Heart right ventricle (tissue), 16 donors: Measurements from ENCODE around the gene TLR2. TPM values are rescaled to one million over a fixed set of nuclear protein-coding genes. Genes with fewer than 3 reads are reported as not detected.

Source experiments
- ATAC-seq, 8 donors: fragments of 200-7000 bp; cut with Tn5 transposase; one replicate each; pipeline ENCODE4 v1.9.1; 2020; ENCODE audit warnings: mild to moderate bottlenecking in 8 of 8, moderate library complexity in 8 of 8, moderate number of reproducible peaks in 1 of 8
- DNase-seq, 2 donors: peaks; one replicate each; pipeline ENCODE4 v3.0.0-alpha.2; 2020
- H3K27ac ChIP-seq, 10 donors: fragments of 200-600 bp; sonication (generic) in 2 of 10; one replicate each; pipeline versions ENCODE4 v1.5.0 to v1.8.0; 2020 to 2022; ENCODE audit warnings: mild to moderate bottlenecking in 3 of 10
- H3K27me3 ChIP-seq, 7 donors: fragments of 200-600 bp; one replicate each; pipeline ENCODE4 v1.8.0; 2021 to 2022; ENCODE audit warnings: mild to moderate bottlenecking in 2 of 7
- H3K36me3 ChIP-seq, 9 donors: fragments of 200-600 bp; sonication (generic) in 1 of 9; one replicate each; pipeline versions ENCODE4 v1.5.0 to v1.8.0; 2020 to 2022; ENCODE audit warnings: mild to moderate bottlenecking in 2 of 9
- H3K4me1 ChIP-seq, 9 donors: fragments of 200-600 bp; sonication (generic) in 1 of 9; one replicate each; pipeline versions ENCODE4 v1.5.0 to v1.8.0; 2020 to 2022; ENCODE audit warnings: mild to moderate bottlenecking in 4 of 9
- H3K4me3 ChIP-seq, 10 donors: fragments of 200-600 bp; sonication (generic) in 2 of 10; one replicate each; pipeline versions ENCODE4 v1.5.0 to v1.8.0; 2020 to 2022; ENCODE audit warnings: mild to moderate bottlenecking in 7 of 10, moderate library complexity in 2 of 10
- H3K9me3 ChIP-seq, 11 donors: fragments of 200-600 bp in 10 of 11; sonication (generic) in 2 of 11; one replicate each; pipeline versions ENCODE4 v1.5.0 to v1.8.0; 2013 to 2022; ENCODE audit warnings: mild to moderate bottlenecking in 2 of 11, control low read depth in 1 of 11, moderate library complexity in 1 of 11
- CTCF ChIP-seq, 9 donors: fragments of 200-600 bp; sonication (generic) in 2 of 9; IDR thresholded peaks; one replicate each; pipeline versions ENCODE4 v1.5.0 to v1.8.0; 2021 to 2022; ENCODE audit warnings: antibody characterized with exemption in 9 of 9, mild to moderate bottlenecking in 5 of 9, moderate library complexity in 1 of 9
- WGBS, 2 donors: extraction: QIAGEN DNeasy Blood & Tissue Kit; methylation state at CpG; one replicate each; pipeline ENCODE4 v1.1.7; 2013; ENCODE audit warnings: inconsistent platforms in 1 of 2; 5-methylcytosine and 5-hydroxymethylcytosine counted together
- intact Hi-C, 10 donors: fragments of 100-400 bp; cut with DNase I; formaldehyde crosslinking; loops; one replicate each; pipeline versions ENCODE4 v1.11.1 to v1.14.2; 2022
- polyA plus RNA-seq, 2 donors: library from polyadenylated mRNA; stranded (reverse); fragments of 200-250 nt; gene quantifications; one replicate each; pipeline ENCODE4 v1.2.3, GENCODE V29; 2013
- total RNA-seq, 10 donors: library from RNA; stranded (reverse); fragmentation: NEBNext Ultra II Directional in 3 of 10; extraction: Animal tissue kit (Norgen Biotek cat#: 25700) in 3 of 10; gene quantifications; one replicate each; pipeline versions ENCODE4 v1.2.1 to v1.2.4, GENCODE V29; 2021 to 2023
- donor health status: Arrhythmogenic right ventricular cardiomyopathy.
- donor health status: ischemic (EF 13 %, LVEDD 7.1; RV severe dilation, severe dysfunction).
- donor health status: healthy with polysubstance abuse.
- donor health status: DM: no; HTN: yes; CAD: no.
- donor health status: DM: no; HTN: no; CAD: no.
- donor health status: ischemic (EF 25% LVEDD 6.9; RV normal size, moderate dysfunction).
- donor health status: ischemic (EF 25% LVEDD 5.7; RV mildly dilated, moderate dysfunction).
- donor health status: healthy.
- donor health status: DM: yes; HTN: yes; CAD: no.
- donor health status: Ischemic cardiomyopathy.
- donor health status: ischemic (EF 35%, LVEDD 5.7; RV mildly dilated, moderate dysfunction).
- donor health status: nonischemic (EF 11% LVEDD 7.7; RV severe dilation, severe dysfunction).
- donor health status: DM: yes; HTN: yes; CAD: no.
- donor health status: PGD.
- donor health status: ischemic (EF 29% LVEDD 5.4; RV normal size, mild dysfunction).
- donor health status: nonischemic (EF 23%, LVEDD 6.1; RV moderate dilation, normal function).

The TLR2 gene
- total and polyA plus RNA-seq, 12 donors = 0.60 to 18.2 (median 3.0) TPM

GRCh38 chr4:153706519-153706918, 22.4 kb downstream of the TLR2 start:
- Histone ChIP-seq H3K36me3 (peaks cover 0 to 10% (median 0%) of the 10 kb centered on the region in 9 donors), H3K9me3 (no peaks in the 10 kb centered on the region), H3K27me3 (peaks cover 0 to 8% (median 0%) of the 10 kb centered on the region in 7 donors), H3K4me3 (no peak overlapping the region), H3K4me1 (peaks cover 0 to 19% (median 0%) of the 10 kb centered on the region in 9 donors), H3K27ac (no peak overlapping the region)
- TF ChIP-seq CTCF (IDR thresholded peaks at IDR 0.05) = no peak
- no peak for DNase-seq
- ATAC-seq = no peak
- intact Hi-C loops = no loop called here

GRCh38 chr4:153710681-153711080, 26.6 kb downstream of the TLR2 start:
- WGBS, 2 donors = 78 to 97% methylated on average over 1 of the region's 1 CpG
- peaks cover 0 to 19% (median 0%) of the 10 kb centered on the region in 9 donors for H3K4me1 ChIP-seq
- H3K9me3 ChIP-seq = no peaks in the 10 kb centered on the region
- no peak for ATAC-seq
- intact Hi-C loops = no loop called here
- no peak for TF ChIP-seq CTCF (IDR thresholded peaks at IDR 0.05)
- peaks cover 0 to 8% (median 0%) of the 10 kb centered on the region in 7 donors for H3K27me3 ChIP-seq
- DNase-seq = no peak
- no peaks in the 10 kb centered on the region for H3K36me3 ChIP-seq
- no peak overlapping the region for H3K27ac ChIP-seq
- no peak overlapping the region for H3K4me3 ChIP-seq

- no peaks in the 10 kb centered on the region for H3K36me3 ChIP-seq
- intact Hi-C loops = no loop called here
- TF ChIP-seq CTCF (IDR thresholded peaks at IDR 0.05) = no peak
- no peaks in the 10 kb centered on the region for H3K4me1 ChIP-seq
- peaks cover 0 to 9% (median 0%) of the 10 kb centered on the region in 11 donors for H3K9me3 ChIP-seq
- H3K4me3 ChIP-seq = no peak overlapping the region
- WGBS, 2 donors = 88% methylated on average over 2 of the region's 2 CpGs
- no peak for DNase-seq
- H3K27ac ChIP-seq = no peak overlapping the region
- no peaks in the 10 kb centered on the region for H3K27me3 ChIP-seq
- no peak for ATAC-seq
Measured at GRCh38 chr4:153713866-153714646, 30.0 kb downstream of the TLR2 start.

GRCh38 chr4:153722036-153722435, 38.0 kb downstream of the TLR2 start:
- WGBS, 2 donors = 83 to 87% methylated on average over 1 of the region's 1 CpG

More at GRCh38 chr4:153722036-153722435, 38.0 kb downstream of the TLR2 start:
- no peak overlapping the region for H3K27ac ChIP-seq
- intact Hi-C loops = no loop called here
- peaks cover 0 to 4% (median 0%) of the 10 kb centered on the region in 9 donors for H3K4me1 ChIP-seq
- no peaks in the 10 kb centered on the region for H3K27me3 ChIP-seq
- no peak for TF ChIP-seq CTCF (IDR thresholded peaks at IDR 0.05)
- no peak for DNase-seq
- no peaks in the 10 kb centered on the region for H3K36me3 ChIP-seq
- no peak for ATAC-seq
- H3K4me3 ChIP-seq = no peak overlapping the region
- H3K9me3 ChIP-seq = peaks cover 0 to 9% (median 0%) of the 10 kb centered on the region in 11 donors
